ENCODE results near the gene EGFL7.
"Not testable (repeated sequence)": the region's sequence is repeated elsewhere in the genome, so short reads cannot be mapped to it uniquely, and the experiment has no call there.

DNA sequence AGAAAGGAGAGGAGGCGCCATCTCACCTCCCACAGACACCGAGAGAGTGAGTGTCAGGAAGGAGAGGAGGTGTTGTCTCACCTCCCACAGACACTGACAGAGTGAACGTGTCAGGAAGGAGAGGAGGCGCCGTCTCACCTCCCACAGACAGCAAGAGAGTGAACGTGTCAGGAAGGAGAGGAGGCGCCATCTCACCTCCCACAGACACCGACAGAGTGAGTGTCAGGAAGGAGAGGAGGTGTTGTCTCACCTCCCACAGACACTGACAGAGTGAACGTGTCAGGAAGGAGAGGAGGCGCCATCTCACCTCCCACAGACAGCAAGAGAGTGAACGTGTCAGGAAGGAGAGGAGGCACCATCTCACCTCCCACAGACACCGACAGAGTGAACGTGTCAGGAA lies 30.6 kb upstream of the EGFL7 start:
- TF ChIP-seq POLR2A (IDR thresholded peaks at IDR 0.05): not testable (repeated sequence)
- TF ChIP-seq, protein P1, sequence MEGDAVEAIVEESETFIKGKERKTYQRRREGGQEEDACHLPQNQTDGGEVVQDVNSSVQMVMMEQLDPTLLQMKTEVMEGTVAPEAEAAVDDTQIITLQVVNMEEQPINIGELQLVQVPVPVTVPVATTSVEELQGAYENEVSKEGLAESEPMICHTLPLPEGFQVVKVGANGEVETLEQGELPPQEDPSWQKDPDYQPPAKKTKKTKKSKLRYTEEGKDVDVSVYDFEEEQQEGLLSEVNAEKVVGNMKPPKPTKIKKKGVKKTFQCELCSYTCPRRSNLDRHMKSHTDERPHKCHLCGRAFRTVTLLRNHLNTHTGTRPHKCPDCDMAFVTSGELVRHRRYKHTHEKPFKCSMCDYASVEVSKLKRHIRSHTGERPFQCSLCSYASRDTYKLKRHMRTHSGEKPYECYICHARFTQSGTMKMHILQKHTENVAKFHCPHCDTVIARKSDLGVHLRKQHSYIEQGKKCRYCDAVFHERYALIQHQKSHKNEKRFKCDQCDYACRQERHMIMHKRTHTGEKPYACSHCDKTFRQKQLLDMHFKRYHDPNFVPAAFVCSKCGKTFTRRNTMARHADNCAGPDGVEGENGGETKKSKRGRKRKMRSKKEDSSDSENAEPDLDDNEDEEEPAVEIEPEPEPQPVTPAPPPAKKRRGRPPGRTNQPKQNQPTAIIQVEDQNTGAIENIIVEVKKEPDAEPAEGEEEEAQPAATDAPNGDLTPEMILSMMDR (IDR thresholded peaks at IDR 0.05): not testable (repeated sequence)

All from ovary (tissue), 3 donors.